Astrocyte (in vitro differentiated cells and primary cell): Measurements from ENCODE around the gene UBTFL1. TPM values are rescaled to one million over a fixed set of nuclear protein-coding genes. Genes with fewer than 3 reads are reported as not detected.

Experiments
- DNase-seq: peaks from one replicate; pipeline ENCODE4 v3.0.0-alpha.2; 2010; ENCODE audit warnings: low read depth
- FAIRE-seq: peaks from 2 replicates; lab custom pipeline; 2011; peaks lifted over from hg19 to GRCh38; lab: Jason Lieb, UNC
- H2AFZ ChIP-seq: 2 replicates; pipeline ENCODE4 v1.6.0; 2012; ENCODE audit warnings: low read depth, low read length, inconsistent platforms
- H3K27ac ChIP-seq: 2 replicates; pipeline ENCODE4 v1.5.1; 2011; ENCODE audit warnings: low read depth, low read length, inconsistent platforms
- H3K27me3 ChIP-seq: 2 replicates; pipeline ENCODE4 v1.6.0; 2011; ENCODE audit warnings: low read length, inconsistent platforms; ENCODE audit not compliant: insufficient read depth
- H3K36me3 ChIP-seq: 2 replicates; pipeline ENCODE4 v1.5.1; 2011; ENCODE audit warnings: low read length, inconsistent platforms; ENCODE audit not compliant: insufficient read depth
- H3K4me1 ChIP-seq: 2 replicates; pipeline ENCODE4 v1.5.1; 2011; ENCODE audit warnings: low read length, inconsistent platforms; ENCODE audit not compliant: insufficient read depth
- H3K4me2 ChIP-seq: 2 replicates; pipeline ENCODE4 v1.6.0; 2012; ENCODE audit warnings: low read length, inconsistent platforms
- H3K4me3 ChIP-seq: 2 replicates; pipeline ENCODE4 v1.5.1; 2011; ENCODE audit warnings: low read depth, mild to moderate bottlenecking, low read length, inconsistent platforms; ENCODE audit not compliant: insufficient read depth
- H3K79me2 ChIP-seq: 2 replicates; pipeline ENCODE4 v1.6.0; 2012; ENCODE audit warnings: mild to moderate bottlenecking, low read length, inconsistent platforms; ENCODE audit not compliant: insufficient read depth
- H3K9ac ChIP-seq: 2 replicates; pipeline ENCODE4 v1.6.0; 2012; ENCODE audit warnings: mild to moderate bottlenecking, low read length, inconsistent platforms
- H3K9me3 ChIP-seq: 2 replicates; pipeline ENCODE4 v1.5.1; 2012; ENCODE audit warnings: low read depth, mild to moderate bottlenecking, low read length, inconsistent platforms; ENCODE audit not compliant: insufficient read depth
- H4K20me1 ChIP-seq: 2 replicates; pipeline ENCODE4 v1.6.0; 2012; ENCODE audit warnings: low read length, inconsistent platforms; ENCODE audit not compliant: insufficient read depth
- H3K27ac Mint-ChIP-seq: one replicate; pipeline ENCODE4 v1.8.0; 2021; ENCODE audit warnings: mild to moderate bottlenecking, mixed read lengths; ENCODE audit not compliant: unreplicated experiment
- H3K27me3 Mint-ChIP-seq: one replicate; pipeline ENCODE4 v1.8.0; 2021; ENCODE audit warnings: low read depth, mixed read lengths; ENCODE audit not compliant: unreplicated experiment
- H3K36me3 Mint-ChIP-seq: one replicate; pipeline ENCODE4 v1.8.0; 2021; ENCODE audit warnings: low read depth, mixed read lengths; ENCODE audit not compliant: unreplicated experiment
- H3K4me1 Mint-ChIP-seq: one replicate; pipeline ENCODE4 v1.8.0; 2021; ENCODE audit warnings: low read depth, mixed read lengths; ENCODE audit not compliant: unreplicated experiment
- H3K4me3 Mint-ChIP-seq: one replicate; pipeline ENCODE4 v1.8.0; 2021; ENCODE audit warnings: mild to moderate bottlenecking, moderate library complexity, mixed read lengths; ENCODE audit not compliant: unreplicated experiment
- H3K9me3 Mint-ChIP-seq: one replicate; pipeline ENCODE4 v1.8.0; 2021; ENCODE audit warnings: mild to moderate bottlenecking, mixed read lengths; ENCODE audit not compliant: unreplicated experiment
- EZH2 ChIP-seq: IDR thresholded peaks from 2 replicates; pipeline ENCODE4 v1.6.1; 2012; ENCODE audit warnings: mild to moderate bottlenecking, low read length, inconsistent platforms; ENCODE audit not compliant: insufficient read depth
- total RNA-seq: library from RNA; stranded (reverse); gene quantifications from 2 replicates; pipeline ENCODE4 v1.2.1, GENCODE V29; 2021
- TF ChIP-seq, protein P1 (sequence below): IDR thresholded peaks from 2 replicates; pipeline ENCODE4 v1.5.1; 2011; ENCODE audit warnings: low read depth, mild to moderate bottlenecking, inconsistent platforms, low read length, moderate library complexity; ENCODE audit not compliant: insufficient read depth

Gene UBTFL1
- total RNA-seq, 1 donor from 2014 or later: not detected

DNA sequence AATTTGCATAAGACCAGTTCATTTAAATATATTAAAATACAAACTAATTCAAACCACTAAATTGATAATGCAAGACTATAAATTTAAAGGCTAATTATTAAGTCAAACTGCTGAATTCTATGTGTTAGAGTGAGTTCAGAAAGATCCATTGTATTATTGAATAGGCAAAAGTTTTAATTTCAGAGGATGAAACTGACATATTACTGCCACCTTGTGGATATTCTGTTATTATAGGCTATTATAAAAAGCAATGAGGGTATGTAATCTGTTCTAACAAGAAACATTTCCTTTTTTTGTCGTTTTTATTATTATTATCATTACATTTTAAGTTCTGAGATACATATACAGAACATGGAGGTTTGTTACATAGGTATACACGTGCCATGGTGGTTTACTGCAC is 27.8 kb downstream of the UBTFL1 start:
- H3K27me3 ChIP-seq: no peaks in the 10 kb centered on the region
- no peak overlapping the region for H3K27ac Mint-ChIP-seq
- H3K4me1 Mint-ChIP-seq: no peaks in the 10 kb centered on the region
- H3K9ac ChIP-seq: no peak overlapping the region
- H4K20me1 ChIP-seq: no peaks in the 10 kb centered on the region
- TF ChIP-seq, protein P1, sequence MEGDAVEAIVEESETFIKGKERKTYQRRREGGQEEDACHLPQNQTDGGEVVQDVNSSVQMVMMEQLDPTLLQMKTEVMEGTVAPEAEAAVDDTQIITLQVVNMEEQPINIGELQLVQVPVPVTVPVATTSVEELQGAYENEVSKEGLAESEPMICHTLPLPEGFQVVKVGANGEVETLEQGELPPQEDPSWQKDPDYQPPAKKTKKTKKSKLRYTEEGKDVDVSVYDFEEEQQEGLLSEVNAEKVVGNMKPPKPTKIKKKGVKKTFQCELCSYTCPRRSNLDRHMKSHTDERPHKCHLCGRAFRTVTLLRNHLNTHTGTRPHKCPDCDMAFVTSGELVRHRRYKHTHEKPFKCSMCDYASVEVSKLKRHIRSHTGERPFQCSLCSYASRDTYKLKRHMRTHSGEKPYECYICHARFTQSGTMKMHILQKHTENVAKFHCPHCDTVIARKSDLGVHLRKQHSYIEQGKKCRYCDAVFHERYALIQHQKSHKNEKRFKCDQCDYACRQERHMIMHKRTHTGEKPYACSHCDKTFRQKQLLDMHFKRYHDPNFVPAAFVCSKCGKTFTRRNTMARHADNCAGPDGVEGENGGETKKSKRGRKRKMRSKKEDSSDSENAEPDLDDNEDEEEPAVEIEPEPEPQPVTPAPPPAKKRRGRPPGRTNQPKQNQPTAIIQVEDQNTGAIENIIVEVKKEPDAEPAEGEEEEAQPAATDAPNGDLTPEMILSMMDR: peak; percentile 18
- TF ChIP-seq EZH2: no peak
- no peak overlapping the region for H2AFZ ChIP-seq
- no peak overlapping the region for H3K4me2 ChIP-seq
- H3K9me3 Mint-ChIP-seq: no peaks in the 10 kb centered on the region
- no peak for DNase-seq
- no peaks in the 10 kb centered on the region for H3K4me1 ChIP-seq
- H3K4me3 ChIP-seq: no peak overlapping the region
- H3K9me3 ChIP-seq: no peaks in the 10 kb centered on the region
- no peaks in the 10 kb centered on the region for H3K79me2 ChIP-seq
- FAIRE-seq: no peak
- no peaks in the 10 kb centered on the region for H3K36me3 ChIP-seq
- H3K36me3 Mint-ChIP-seq: no peaks in the 10 kb centered on the region
- H3K4me3 Mint-ChIP-seq: no peak overlapping the region
- no peak overlapping the region for H3K27ac ChIP-seq
- no peaks in the 10 kb centered on the region for H3K27me3 Mint-ChIP-seq

DNA sequence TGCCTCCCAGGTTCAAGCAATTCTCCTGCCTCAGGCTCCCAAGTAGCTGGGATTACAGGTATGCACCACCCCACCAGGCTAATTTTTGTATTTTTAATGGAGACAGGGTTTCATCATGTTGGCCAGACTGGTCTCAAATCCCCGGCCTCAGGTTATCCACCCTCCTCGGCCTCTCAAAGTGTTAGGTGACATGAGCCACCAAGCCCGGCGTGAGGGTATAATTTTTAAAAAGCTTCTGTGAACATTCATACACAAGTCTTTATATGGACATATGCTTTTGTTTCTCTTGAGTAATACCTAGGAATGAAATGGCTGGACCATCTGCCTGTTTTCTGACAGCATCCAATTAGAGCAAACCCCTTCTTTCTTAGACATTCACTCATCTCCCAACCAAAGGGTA is 34.4 kb downstream of the UBTFL1 start:
- FAIRE-seq (no peak), DNase-seq (no peak)
- Mint-ChIP-seq H3K4me3 (no peak overlapping the region), H3K36me3 (no peaks in the 10 kb centered on the region), H3K27ac (no peak overlapping the region), H3K27me3 (no peaks in the 10 kb centered on the region), H3K9me3 (no peaks in the 10 kb centered on the region), H3K4me1 (no peaks in the 10 kb centered on the region)
- Histone ChIP-seq H4K20me1 (no peaks in the 10 kb centered on the region), H3K4me1 (no peaks in the 10 kb centered on the region), H3K79me2 (no peaks in the 10 kb centered on the region), H3K4me3 (no peak overlapping the region), H3K36me3 (no peaks in the 10 kb centered on the region), H3K9ac (no peak overlapping the region), H3K9me3 (no peaks in the 10 kb centered on the region), H2AFZ (no peak overlapping the region), H3K27me3 (no peaks in the 10 kb centered on the region), H3K27ac (no peak overlapping the region), H3K4me2 (no peak overlapping the region)
- TF ChIP-seq EZH2: no peak
- TF ChIP-seq, protein P1: no peak

DNA sequence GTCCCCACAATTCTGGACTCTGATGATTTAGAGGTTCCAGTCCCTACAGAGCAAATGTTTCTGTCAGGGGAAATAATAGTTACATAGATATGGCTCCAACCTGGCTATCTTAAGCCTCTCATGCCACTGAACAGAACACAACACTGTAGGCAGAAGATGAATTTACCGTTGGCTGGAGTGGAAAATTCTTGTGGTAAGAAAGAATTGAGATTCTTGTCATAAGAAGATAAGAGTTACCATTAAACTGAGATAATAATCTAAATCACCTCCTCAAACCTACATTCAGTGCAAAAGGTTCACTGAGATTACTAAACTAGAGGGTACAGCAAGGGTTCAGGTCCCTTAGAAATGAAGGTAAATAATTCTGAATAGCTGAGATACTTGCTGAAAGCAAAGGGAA is 38.6 kb downstream of the UBTFL1 start:
- H3K36me3 ChIP-seq: no peaks in the 10 kb centered on the region
- H3K27ac Mint-ChIP-seq: no peak overlapping the region
- no peaks in the 10 kb centered on the region for H3K27me3 Mint-ChIP-seq
- no peak overlapping the region for H3K4me2 ChIP-seq
- no peaks in the 10 kb centered on the region for H3K27me3 ChIP-seq
- DNase-seq (peak; percentile 37), FAIRE-seq (no peak)
- no peaks in the 10 kb centered on the region for H3K79me2 ChIP-seq
- no peaks in the 10 kb centered on the region for H4K20me1 ChIP-seq
- no peak overlapping the region for H3K4me3 ChIP-seq
- no peaks in the 10 kb centered on the region for H3K9me3 ChIP-seq
- no peaks in the 10 kb centered on the region for H3K4me1 Mint-ChIP-seq
- H3K9ac ChIP-seq: no peak overlapping the region
- no peaks in the 10 kb centered on the region for H3K4me1 ChIP-seq
- H2AFZ ChIP-seq: no peak overlapping the region
- no peaks in the 10 kb centered on the region for H3K36me3 Mint-ChIP-seq
- H3K4me3 Mint-ChIP-seq: no peak overlapping the region
- TF ChIP-seq EZH2: no peak
- TF ChIP-seq, protein P1: no peak
- no peak overlapping the region for H3K27ac ChIP-seq
- H3K9me3 Mint-ChIP-seq: peaks cover 2% of the 10 kb centered on the region
